Skeletal muscle satellite cell (primary cell): ENCODE results near the gene CELSR2.

Source experiments
- H3K27me3 ChIP-seq: 2 replicates; pipeline ENCODE4 v1.7.0; 2013; ENCODE audit warnings: low read length; ENCODE audit not compliant: control insufficient read depth, insufficient read depth
- H3K36me3 ChIP-seq: 2 replicates; pipeline ENCODE4 v1.7.0; 2013; ENCODE audit warnings: mild to moderate bottlenecking, control low read depth, low read length; ENCODE audit not compliant: insufficient read depth
- H3K4me1 ChIP-seq: 2 replicates; pipeline ENCODE4 v1.7.0; 2013; ENCODE audit warnings: low read length; ENCODE audit not compliant: control insufficient read depth, insufficient read depth
- H3K4me2 ChIP-seq: 2 replicates; pipeline ENCODE4 v1.7.0; 2013; ENCODE audit warnings: mild to moderate bottlenecking, low read length
- H3K4me3 ChIP-seq: 2 replicates; pipeline ENCODE4 v1.7.0; 2013; ENCODE audit warnings: low read length
- H3K9ac ChIP-seq: 2 replicates; pipeline ENCODE4 v1.7.0; 2013; ENCODE audit warnings: mild to moderate bottlenecking, low read depth, low read length, moderate library complexity
- H3K9me3 ChIP-seq: replicated peaks from 2 replicates; pipeline ENCODE4 v1.7.0; 2013; ENCODE audit warnings: mild to moderate bottlenecking, control low read depth, low read length

The CELSR2 gene

GRCh38 chr1:109254621-109255096, 5.3 kb downstream of the CELSR2 start:
- Histone ChIP-seq H3K27me3 (peaks cover 20% of the 10 kb centered on the region), H3K4me2 (no peak overlapping the region), H3K9ac (no peak overlapping the region), H3K9me3 (no peaks in the 10 kb centered on the region), H3K36me3 (no peaks in the 10 kb centered on the region), H3K4me1 (peaks cover 23% of the 10 kb centered on the region), H3K4me3 (no peak overlapping the region)

DNA sequence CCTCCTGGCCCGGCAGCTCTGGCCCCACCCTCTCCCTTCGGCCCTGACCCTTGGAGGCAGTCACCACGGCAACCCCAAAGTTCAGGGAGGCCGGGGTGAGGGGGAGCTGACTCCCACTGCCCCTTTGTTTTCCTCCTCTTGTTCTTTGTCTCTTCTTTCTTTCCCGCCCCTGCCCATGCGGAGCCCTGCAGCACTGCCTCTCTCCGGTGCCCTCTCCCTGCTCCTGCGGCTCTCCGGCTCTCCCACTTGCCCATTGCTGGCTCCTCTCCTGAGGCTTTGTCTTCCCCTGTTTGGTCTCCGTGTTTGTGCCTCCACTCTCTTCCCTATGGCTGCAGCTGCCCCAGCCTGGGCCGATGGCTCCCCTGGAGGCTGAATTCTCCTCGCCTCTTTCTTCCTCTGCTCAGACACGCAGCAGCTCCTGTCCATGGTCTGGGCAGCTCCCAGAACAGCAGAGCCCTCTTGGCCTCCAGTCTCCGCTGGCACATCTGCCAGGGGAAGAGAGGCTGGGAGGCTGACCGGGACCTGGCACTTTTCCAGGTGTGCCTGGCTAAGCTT, 5.8 kb downstream of the CELSR2 start:
- Histone ChIP-seq H3K27me3 (peaks cover 17% of the 10 kb centered on the region), H3K4me3 (no peak overlapping the region), H3K9me3 (no peaks in the 10 kb centered on the region), H3K36me3 (no peaks in the 10 kb centered on the region), H3K4me1 (peaks cover 20% of the 10 kb centered on the region), H3K4me2 (no peak overlapping the region), H3K9ac (no peak overlapping the region)

GRCh38 chr1:109255678-109256077, 6.3 kb downstream of the CELSR2 start:
- Histone ChIP-seq H3K27me3 (peaks cover 13% of the 10 kb centered on the region), H3K9ac (no peak overlapping the region), H3K4me3 (no peak overlapping the region), H3K4me2 (no peak overlapping the region), H3K9me3 (no peaks in the 10 kb centered on the region), H3K36me3 (no peaks in the 10 kb centered on the region), H3K4me1 (peaks cover 20% of the 10 kb centered on the region)

GRCh38 chr1:109256085-109256484, 6.7 kb downstream of the CELSR2 start:
- H3K9ac ChIP-seq = no peak overlapping the region
- H3K4me1 ChIP-seq = peaks cover 20% of the 10 kb centered on the region
- H3K4me3 ChIP-seq = no peak overlapping the region
- H3K4me2 ChIP-seq = no peak overlapping the region
- H3K27me3 ChIP-seq = peaks cover 10% of the 10 kb centered on the region
- H3K36me3 ChIP-seq = no peaks in the 10 kb centered on the region
- no peaks in the 10 kb centered on the region for H3K9me3 ChIP-seq

DNA sequence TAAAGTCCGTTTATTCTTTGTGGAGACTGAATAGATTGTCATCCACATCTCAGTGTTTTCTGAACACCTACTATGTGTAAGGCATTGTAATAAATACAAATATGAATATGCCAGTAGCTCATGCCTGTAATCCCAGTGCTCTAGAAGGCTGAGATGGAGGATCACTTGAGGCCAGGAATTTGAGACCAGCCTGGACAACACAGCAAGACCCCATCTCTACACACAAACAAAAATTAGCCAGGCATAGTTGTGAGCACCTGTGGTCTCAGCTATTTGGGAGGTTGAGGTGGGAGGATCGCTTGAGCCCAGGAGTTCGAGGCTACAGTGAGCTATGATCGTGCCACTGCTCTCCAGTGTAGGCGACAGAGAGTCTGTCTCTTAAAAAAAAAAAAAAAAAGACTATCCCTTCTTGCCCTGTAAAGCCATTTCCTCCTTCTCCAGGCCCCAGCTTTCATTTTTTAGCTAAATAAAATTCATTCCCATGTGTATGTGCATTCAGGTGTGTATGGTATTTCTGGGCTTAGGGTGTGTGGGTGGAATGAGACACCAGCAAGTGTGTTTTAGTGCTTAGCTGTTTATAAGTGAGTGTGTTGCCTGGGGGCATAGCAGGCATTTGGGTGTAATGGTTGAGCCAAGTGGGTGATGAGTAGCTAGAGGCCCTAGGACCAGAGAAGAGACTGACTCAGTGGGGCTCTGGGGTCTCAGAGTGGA, 7.8 kb downstream of the CELSR2 start:
- Histone ChIP-seq H3K4me1 (peaks cover 20% of the 10 kb centered on the region), H3K36me3 (no peaks in the 10 kb centered on the region), H3K4me2 (no peak overlapping the region), H3K9ac (no peak overlapping the region), H3K27me3 (peaks cover 10% of the 10 kb centered on the region), H3K9me3 (no peaks in the 10 kb centered on the region), H3K4me3 (no peak overlapping the region)

GRCh38 chr1:109257682-109258421, 8.5 kb downstream of the CELSR2 start:
- Histone ChIP-seq H3K9me3 (no peaks in the 10 kb centered on the region), H3K4me2 (no peak overlapping the region), H3K36me3 (no peaks in the 10 kb centered on the region), H3K4me3 (no peak overlapping the region), H3K4me1 (peaks cover 20% of the 10 kb centered on the region), H3K27me3 (peaks cover 10% of the 10 kb centered on the region), H3K9ac (no peak overlapping the region)

GRCh38 chr1:109258481-109259466, 9.4 kb downstream of the CELSR2 start:
- peaks cover 15% of the 10 kb centered on the region for H3K4me1 ChIP-seq
- no peak overlapping the region for H3K9ac ChIP-seq
- no peak overlapping the region for H3K4me3 ChIP-seq
- H3K36me3 ChIP-seq = no peaks in the 10 kb centered on the region
- H3K4me2 ChIP-seq = no peak overlapping the region
- H3K27me3 ChIP-seq = peaks cover 10% of the 10 kb centered on the region
- no peaks in the 10 kb centered on the region for H3K9me3 ChIP-seq

DNA sequence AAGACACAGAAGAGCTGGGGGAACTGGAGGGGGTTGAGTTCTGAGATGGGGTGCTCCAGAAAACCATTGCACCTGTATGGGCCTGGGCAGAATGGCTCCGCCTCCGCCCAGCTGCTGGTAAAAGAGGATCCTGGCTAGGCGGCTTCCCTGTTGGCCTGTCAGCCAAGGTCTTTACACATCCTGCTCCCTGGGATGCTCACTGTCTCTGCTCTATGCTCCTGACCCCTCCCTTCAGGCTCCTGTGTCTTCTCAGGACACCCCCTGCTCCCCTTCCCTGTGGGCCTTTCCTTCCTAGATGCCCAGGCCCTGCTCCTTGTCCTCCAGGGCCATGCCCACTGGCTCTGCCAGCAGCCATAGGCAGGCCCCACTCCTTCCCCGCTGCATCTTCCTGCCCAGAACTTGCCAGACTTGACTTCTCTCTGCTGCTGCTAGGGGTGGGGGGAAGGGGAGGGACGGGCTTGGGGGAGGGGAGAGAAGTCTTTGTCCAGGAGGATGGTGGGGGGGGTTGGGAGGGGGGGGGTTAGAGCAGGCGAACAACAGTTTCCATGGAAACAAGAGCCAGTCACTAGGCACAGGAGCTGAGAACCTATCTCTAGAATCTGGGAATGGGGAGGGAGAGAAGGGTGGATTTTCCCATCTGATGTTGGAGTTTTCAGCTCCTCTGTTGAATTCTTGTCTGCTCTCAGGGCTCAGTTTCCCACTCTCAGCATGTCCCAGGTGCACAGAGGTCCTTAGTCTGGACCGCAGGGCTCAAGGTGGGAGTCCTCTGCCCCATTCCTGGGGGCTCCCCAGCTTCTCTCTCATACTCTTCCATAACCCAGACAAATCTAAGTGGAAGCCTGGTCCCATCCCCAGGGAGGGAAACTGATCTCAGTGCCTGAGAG, 10.6 kb downstream of the CELSR2 start:
- H3K4me1 ChIP-seq = peaks cover 4% of the 10 kb centered on the region
- no peak overlapping the region for H3K4me3 ChIP-seq
- H3K9ac ChIP-seq = no peak overlapping the region
- no peak overlapping the region for H3K4me2 ChIP-seq
- peaks cover 10% of the 10 kb centered on the region for H3K27me3 ChIP-seq
- no peaks in the 10 kb centered on the region for H3K9me3 ChIP-seq
- H3K36me3 ChIP-seq = no peaks in the 10 kb centered on the region

- Histone ChIP-seq H3K4me1 (no peaks in the 10 kb centered on the region), H3K9me3 (no peaks in the 10 kb centered on the region), H3K36me3 (no peaks in the 10 kb centered on the region), H3K27me3 (peaks cover 3% of the 10 kb centered on the region), H3K4me3 (no peak overlapping the region), H3K9ac (no peak overlapping the region), H3K4me2 (no peak overlapping the region)
Measured at GRCh38 chr1:109261006-109261405, 11.7 kb downstream of the CELSR2 start.

DNA sequence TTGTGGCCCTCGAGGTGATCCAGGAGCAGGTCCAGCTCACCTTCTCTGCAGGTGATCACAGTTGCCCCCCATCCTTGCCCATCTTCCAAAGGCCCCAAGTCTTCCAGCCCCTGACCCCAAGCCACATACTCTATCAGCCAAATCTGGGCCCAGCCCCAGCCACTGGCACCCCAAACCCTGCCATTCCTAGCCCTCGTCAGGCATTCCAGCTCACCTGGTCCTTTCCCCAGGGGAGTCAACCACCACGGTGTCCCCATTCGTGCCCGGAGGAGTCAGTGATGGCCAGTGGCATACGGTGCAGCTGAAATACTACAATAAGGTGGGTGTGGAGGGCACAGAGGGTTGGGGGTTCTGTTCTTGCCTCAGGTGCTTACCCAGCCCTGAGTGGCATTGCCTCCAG, 12.2 kb downstream of the CELSR2 start:
- H3K4me2 ChIP-seq = no peak overlapping the region
- no peak overlapping the region for H3K4me3 ChIP-seq
- no peaks in the 10 kb centered on the region for H3K4me1 ChIP-seq
- H3K9ac ChIP-seq = no peak overlapping the region
- H3K27me3 ChIP-seq = no peaks in the 10 kb centered on the region
- no peaks in the 10 kb centered on the region for H3K36me3 ChIP-seq
- no peaks in the 10 kb centered on the region for H3K9me3 ChIP-seq
